ENCODE data around the gene SMIM17.

DNA sequence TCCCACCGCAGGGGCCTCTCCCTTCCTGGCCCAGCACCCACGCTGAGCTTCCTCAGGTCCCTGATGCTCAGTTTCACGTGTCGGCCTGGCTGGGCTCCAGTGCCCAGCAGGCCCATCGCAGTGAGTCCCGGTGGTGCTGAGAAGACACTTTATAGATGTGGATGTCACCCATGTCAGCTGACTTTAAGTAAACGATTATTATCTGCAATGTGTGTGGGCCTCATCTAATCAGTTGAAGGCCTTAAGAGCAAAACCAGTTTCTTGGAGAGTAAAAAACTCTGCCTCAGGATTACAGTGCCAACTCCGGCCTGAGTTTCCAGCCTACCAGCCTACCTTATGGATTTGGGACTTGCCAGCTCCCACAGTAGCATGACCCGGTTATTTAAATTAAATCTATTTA lies 17.3 kb upstream of the SMIM17 start:
- TF ChIP-seq, protein P1, sequence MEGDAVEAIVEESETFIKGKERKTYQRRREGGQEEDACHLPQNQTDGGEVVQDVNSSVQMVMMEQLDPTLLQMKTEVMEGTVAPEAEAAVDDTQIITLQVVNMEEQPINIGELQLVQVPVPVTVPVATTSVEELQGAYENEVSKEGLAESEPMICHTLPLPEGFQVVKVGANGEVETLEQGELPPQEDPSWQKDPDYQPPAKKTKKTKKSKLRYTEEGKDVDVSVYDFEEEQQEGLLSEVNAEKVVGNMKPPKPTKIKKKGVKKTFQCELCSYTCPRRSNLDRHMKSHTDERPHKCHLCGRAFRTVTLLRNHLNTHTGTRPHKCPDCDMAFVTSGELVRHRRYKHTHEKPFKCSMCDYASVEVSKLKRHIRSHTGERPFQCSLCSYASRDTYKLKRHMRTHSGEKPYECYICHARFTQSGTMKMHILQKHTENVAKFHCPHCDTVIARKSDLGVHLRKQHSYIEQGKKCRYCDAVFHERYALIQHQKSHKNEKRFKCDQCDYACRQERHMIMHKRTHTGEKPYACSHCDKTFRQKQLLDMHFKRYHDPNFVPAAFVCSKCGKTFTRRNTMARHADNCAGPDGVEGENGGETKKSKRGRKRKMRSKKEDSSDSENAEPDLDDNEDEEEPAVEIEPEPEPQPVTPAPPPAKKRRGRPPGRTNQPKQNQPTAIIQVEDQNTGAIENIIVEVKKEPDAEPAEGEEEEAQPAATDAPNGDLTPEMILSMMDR (IDR thresholded peaks at IDR 0.05) = no peak
- no peak for TF ChIP-seq POLR2A (IDR thresholded peaks at IDR 0.05)
